Choroid plexus epithelial cell (primary cell): Measurements from ENCODE around the gene CEP76.

Experiments used
- DNase-seq: peaks from one replicate; pipeline ENCODE4 v3.0.0-alpha.2; 2010; ENCODE audit warnings: low read depth
- H3K4me3 ChIP-seq: 2 replicates; pipeline ENCODE4 v1.5.1; 2011; ENCODE audit warnings: low read depth, mild to moderate bottlenecking, control low read depth, low read length, moderate library complexity
- CTCF ChIP-seq: conservative IDR thresholded peaks from 2 replicates; pipeline ENCODE4 v1.5.1; 2011; ENCODE audit warnings: low read depth, mild to moderate bottlenecking, control low read depth, inconsistent platforms, low read length, moderate library complexity

CEP76 gene

GRCh38 chr18:12702221-12703095 lies at the start of gene CEP76, which contains the start of gene PSMG2:
TSS of gene CEP76 (minus strand) at chr18:12702723. CDS start at chr18:12702548, 175 bp downstream.
TSS of gene PSMG2 (plus strand) at chr18:12703042. CDS start at chr18:12703108, 66 bp downstream.
- peak; percentile 89 for DNase-seq
- TF ChIP-seq CTCF: no peak
- peak within 1 kb of the TSS; percentile 98 for H3K4me3 ChIP-seq

GRCh38 chr18:12751891-12752290 lies 49.4 kb upstream of the CEP76 start:
- no peak overlapping the region for H3K4me3 ChIP-seq
- no peak for TF ChIP-seq CTCF
- no peak for DNase-seq

- H3K4me3 ChIP-seq: no peak overlapping the region
- no peak for TF ChIP-seq CTCF
- no peak for DNase-seq
Observed at GRCh38 chr18:12751503-12751884, 49.0 kb upstream of the CEP76 start.

- no peak for DNase-seq
- no peak for TF ChIP-seq CTCF
- no peak overlapping the region for H3K4me3 ChIP-seq
Observed at GRCh38 chr18:12750715-12751502, 48.4 kb upstream of the CEP76 start.

- DNase-seq: no peak
- TF ChIP-seq CTCF: no peak
- no peak overlapping the region for H3K4me3 ChIP-seq
Observed at GRCh38 chr18:12750076-12750714, 47.7 kb upstream of the CEP76 start.

- no peak for TF ChIP-seq CTCF
- H3K4me3 ChIP-seq: no peak overlapping the region
- DNase-seq: no peak
Observed at GRCh38 chr18:12749121-12749520, 46.6 kb upstream of the CEP76 start.
